GM19043 (cell line): Measurements from ENCODE around the gene SOX5.

Source experiments
- ATAC-seq: cut with Tn5 transposase; IDR thresholded peaks from one replicate; pipeline ENCODE4 v1.9.1; 2021; ENCODE audit warnings: low read depth; ENCODE audit not compliant: unreplicated experiment

Gene SOX5

GRCh38 chr12:23949348-23950209 is at the start of gene SOX5:
SOX5 (minus strand) TSS chr12:23949670; CDS start chr12:23949601, 69 bp downstream.
- ATAC-seq: no peak

GRCh38 chr12:23987046-23987445 is 37.6 kb upstream of the SOX5 start:
- no peak for ATAC-seq

- ATAC-seq: no peak
Measured at GRCh38 chr12:23980826-23981225, 31.4 kb upstream of the SOX5 start.

- no peak for ATAC-seq
Measured at GRCh38 chr12:23964812-23965211, 15.3 kb upstream of the SOX5 start.

- ATAC-seq: no peak
Measured at GRCh38 chr12:23959826-23960225, 10.4 kb upstream of the SOX5 start.

GRCh38 chr12:23954332-23954731 is 4.9 kb upstream of the SOX5 start:
- no peak for ATAC-seq

GRCh38 chr12:23952071-23952470 is 2.6 kb upstream of the SOX5 start:
- no peak for ATAC-seq

GRCh38 chr12:23950775-23951451 is 1.4 kb upstream of the SOX5 start:
- ATAC-seq: no peak

GRCh38 chr12:23950210-23950774 is 822 bp upstream of the SOX5 start:
- no peak for ATAC-seq

GRCh38 chr12:23948291-23948690 is 1.2 kb downstream of the SOX5 start:
- no peak for ATAC-seq

GRCh38 chr12:23947395-23947794 is 2.1 kb downstream of the SOX5 start:
- ATAC-seq: no peak

- no peak for ATAC-seq
Measured at GRCh38 chr12:23945249-23945648, 4.2 kb downstream of the SOX5 start.

- no peak for ATAC-seq
Measured at GRCh38 chr12:23944067-23944466, 5.4 kb downstream of the SOX5 start.

GRCh38 chr12:23942841-23943240 is 6.6 kb downstream of the SOX5 start:
- no peak for ATAC-seq

GRCh38 chr12:23941780-23942179 is 7.7 kb downstream of the SOX5 start:
- no peak for ATAC-seq

GRCh38 chr12:23938422-23938821 is 11.0 kb downstream of the SOX5 start:
- no peak for ATAC-seq

- ATAC-seq: no peak
Measured at GRCh38 chr12:23931176-23931575, 18.3 kb downstream of the SOX5 start.

GRCh38 chr12:23930599-23930998 is 18.9 kb downstream of the SOX5 start:
- no peak for ATAC-seq

GRCh38 chr12:23929906-23930305 is 19.6 kb downstream of the SOX5 start:
- ATAC-seq: no peak

- ATAC-seq: no peak
Measured at GRCh38 chr12:23927907-23928306, 21.6 kb downstream of the SOX5 start.

GRCh38 chr12:23921099-23921856 is 28.2 kb downstream of the SOX5 start:
- ATAC-seq: no peak
